Heart right ventricle (tissue), 16 donors: Measurements from ENCODE around the gene HMCN1. TPM values are rescaled to one million over a fixed set of nuclear protein-coding genes. Genes with fewer than 3 reads are reported as not detected.

Source experiments
- ATAC-seq, 8 donors: fragments of 200-7000 bp; cut with Tn5 transposase; one replicate each; pipeline ENCODE4 v1.9.1; 2020; ENCODE audit warnings: mild to moderate bottlenecking in 8 of 8, moderate library complexity in 8 of 8, moderate number of reproducible peaks in 1 of 8
- DNase-seq, 2 donors: peaks; one replicate each; pipeline ENCODE4 v3.0.0-alpha.2; 2020
- H3K27ac ChIP-seq, 10 donors: fragments of 200-600 bp; sonication (generic) in 2 of 10; one replicate each; pipeline versions ENCODE4 v1.5.0 to v1.8.0; 2020 to 2022; ENCODE audit warnings: mild to moderate bottlenecking in 3 of 10
- H3K27me3 ChIP-seq, 7 donors: fragments of 200-600 bp; one replicate each; pipeline ENCODE4 v1.8.0; 2021 to 2022; ENCODE audit warnings: mild to moderate bottlenecking in 2 of 7
- H3K36me3 ChIP-seq, 9 donors: fragments of 200-600 bp; sonication (generic) in 1 of 9; one replicate each; pipeline versions ENCODE4 v1.5.0 to v1.8.0; 2020 to 2022; ENCODE audit warnings: mild to moderate bottlenecking in 2 of 9
- H3K4me1 ChIP-seq, 9 donors: fragments of 200-600 bp; sonication (generic) in 1 of 9; one replicate each; pipeline versions ENCODE4 v1.5.0 to v1.8.0; 2020 to 2022; ENCODE audit warnings: mild to moderate bottlenecking in 4 of 9
- H3K4me3 ChIP-seq, 10 donors: fragments of 200-600 bp; sonication (generic) in 2 of 10; one replicate each; pipeline versions ENCODE4 v1.5.0 to v1.8.0; 2020 to 2022; ENCODE audit warnings: mild to moderate bottlenecking in 7 of 10, moderate library complexity in 2 of 10
- H3K9me3 ChIP-seq, 11 donors: fragments of 200-600 bp in 10 of 11; sonication (generic) in 2 of 11; one replicate each; pipeline versions ENCODE4 v1.5.0 to v1.8.0; 2013 to 2022; ENCODE audit warnings: mild to moderate bottlenecking in 2 of 11, control low read depth in 1 of 11, moderate library complexity in 1 of 11
- WGBS, 2 donors: extraction: QIAGEN DNeasy Blood & Tissue Kit; methylation state at CpG; one replicate each; pipeline ENCODE4 v1.1.7; 2013; ENCODE audit warnings: inconsistent platforms in 1 of 2; 5-methylcytosine and 5-hydroxymethylcytosine counted together
- intact Hi-C, 10 donors: fragments of 100-400 bp; cut with DNase I; formaldehyde crosslinking; loops; one replicate each; pipeline versions ENCODE4 v1.11.1 to v1.14.2; 2022
- polyA plus RNA-seq, 2 donors: library from polyadenylated mRNA; stranded (reverse); fragments of 200-250 nt; gene quantifications; one replicate each; pipeline ENCODE4 v1.2.3, GENCODE V29; 2013
- total RNA-seq, 10 donors: library from RNA; stranded (reverse); fragmentation: NEBNext Ultra II Directional in 3 of 10; extraction: Animal tissue kit (Norgen Biotek cat#: 25700) in 3 of 10; gene quantifications; one replicate each; pipeline versions ENCODE4 v1.2.1 to v1.2.4, GENCODE V29; 2021 to 2023
- TF ChIP-seq, protein P1 (sequence below), 9 donors: fragments of 200-600 bp; sonication (generic) in 2 of 9; IDR thresholded peaks; one replicate each; pipeline versions ENCODE4 v1.5.0 to v1.8.0; 2021 to 2022; ENCODE audit warnings: antibody characterized with exemption in 9 of 9, mild to moderate bottlenecking in 5 of 9, moderate library complexity in 1 of 9
- donor health status: Arrhythmogenic right ventricular cardiomyopathy.
- donor health status: ischemic (EF 13 %, LVEDD 7.1; RV severe dilation, severe dysfunction).
- donor health status: healthy with polysubstance abuse.
- donor health status: DM: no; HTN: yes; CAD: no.
- donor health status: DM: no; HTN: no; CAD: no.
- donor health status: ischemic (EF 25% LVEDD 6.9; RV normal size, moderate dysfunction).
- donor health status: ischemic (EF 25% LVEDD 5.7; RV mildly dilated, moderate dysfunction).
- donor health status: healthy.
- donor health status: DM: yes; HTN: yes; CAD: no.
- donor health status: Ischemic cardiomyopathy.
- donor health status: ischemic (EF 35%, LVEDD 5.7; RV mildly dilated, moderate dysfunction).
- donor health status: nonischemic (EF 11% LVEDD 7.7; RV severe dilation, severe dysfunction).
- donor health status: DM: yes; HTN: yes; CAD: no.
- donor health status: PGD.
- donor health status: ischemic (EF 29% LVEDD 5.4; RV normal size, mild dysfunction).
- donor health status: nonischemic (EF 23%, LVEDD 6.1; RV moderate dilation, normal function).

Gene HMCN1
- total and polyA plus RNA-seq, 12 donors = 3.4 to 12.4 (median 6.2) TPM

DNA sequence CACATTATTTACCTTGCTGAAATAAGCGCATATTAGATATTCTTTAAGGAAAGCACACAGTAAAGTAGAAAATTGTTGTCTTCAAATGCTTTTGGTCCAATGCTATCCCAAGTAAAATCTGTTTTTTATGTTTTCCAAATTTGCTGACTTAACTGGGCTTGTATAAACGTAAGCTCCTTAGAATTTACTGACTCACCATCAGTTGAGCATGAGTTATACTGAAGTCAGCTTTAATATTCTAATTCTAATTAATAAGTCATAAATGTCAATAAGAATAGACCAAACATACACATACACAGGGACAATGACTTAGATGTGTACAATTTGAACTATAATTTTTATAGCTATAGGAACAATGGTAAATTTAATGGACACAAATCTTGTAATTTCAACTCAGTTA is 321.7 kb downstream of the HMCN1 start:
- Histone ChIP-seq H3K4me3 (no peak overlapping the region), H3K27ac (no peak overlapping the region), H3K27me3 (no peaks in the 10 kb centered on the region), H3K4me1 (peaks cover 0 to 6% (median 0%) of the 10 kb centered on the region in 9 donors), H3K9me3 (no peaks in the 10 kb centered on the region), H3K36me3 (peaks cover 0 to 47% (median 0%) of the 10 kb centered on the region in 9 donors)
- TF ChIP-seq, protein P1, sequence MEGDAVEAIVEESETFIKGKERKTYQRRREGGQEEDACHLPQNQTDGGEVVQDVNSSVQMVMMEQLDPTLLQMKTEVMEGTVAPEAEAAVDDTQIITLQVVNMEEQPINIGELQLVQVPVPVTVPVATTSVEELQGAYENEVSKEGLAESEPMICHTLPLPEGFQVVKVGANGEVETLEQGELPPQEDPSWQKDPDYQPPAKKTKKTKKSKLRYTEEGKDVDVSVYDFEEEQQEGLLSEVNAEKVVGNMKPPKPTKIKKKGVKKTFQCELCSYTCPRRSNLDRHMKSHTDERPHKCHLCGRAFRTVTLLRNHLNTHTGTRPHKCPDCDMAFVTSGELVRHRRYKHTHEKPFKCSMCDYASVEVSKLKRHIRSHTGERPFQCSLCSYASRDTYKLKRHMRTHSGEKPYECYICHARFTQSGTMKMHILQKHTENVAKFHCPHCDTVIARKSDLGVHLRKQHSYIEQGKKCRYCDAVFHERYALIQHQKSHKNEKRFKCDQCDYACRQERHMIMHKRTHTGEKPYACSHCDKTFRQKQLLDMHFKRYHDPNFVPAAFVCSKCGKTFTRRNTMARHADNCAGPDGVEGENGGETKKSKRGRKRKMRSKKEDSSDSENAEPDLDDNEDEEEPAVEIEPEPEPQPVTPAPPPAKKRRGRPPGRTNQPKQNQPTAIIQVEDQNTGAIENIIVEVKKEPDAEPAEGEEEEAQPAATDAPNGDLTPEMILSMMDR (IDR thresholded peaks at IDR 0.05) = no peak
- 71 to 73% methylated on average over 2 of the region's 2 CpGs for WGBS, 2 donors
- ATAC-seq = no peak
- DNase-seq = no peak
- intact Hi-C loops = no loop called here

DNA sequence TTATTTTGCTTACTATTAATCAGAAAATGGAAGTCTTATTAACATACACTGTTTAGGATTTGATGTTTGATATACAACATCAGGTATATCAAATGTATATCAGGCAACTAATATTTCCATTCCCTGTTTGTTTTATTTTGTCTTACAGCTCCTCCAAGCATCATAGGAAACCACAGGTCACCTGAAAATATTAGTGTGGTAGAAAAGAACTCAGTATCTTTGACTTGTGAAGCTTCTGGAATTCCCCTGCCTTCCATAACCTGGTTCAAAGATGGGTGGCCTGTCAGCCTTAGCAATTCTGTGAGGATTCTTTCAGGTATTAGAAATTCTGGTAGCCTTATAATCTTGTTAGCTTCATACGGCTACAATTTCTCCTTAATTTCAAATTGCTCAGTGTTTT is 322.9 kb downstream of the HMCN1 start:
- Histone ChIP-seq H3K4me3 (no peak overlapping the region), H3K4me1 (peaks cover 0 to 6% (median 0%) of the 10 kb centered on the region in 9 donors), H3K9me3 (no peaks in the 10 kb centered on the region), H3K27ac (no peak overlapping the region), H3K27me3 (no peaks in the 10 kb centered on the region), H3K36me3 (peaks cover 0 to 39% (median 0%) of the 10 kb centered on the region in 9 donors)
- ATAC-seq (no peak), DNase-seq (no peak)
- intact Hi-C loops = no loop called here
- TF ChIP-seq, protein P1 (IDR thresholded peaks at IDR 0.05) = no peak
- WGBS, 2 donors = 90 to 97% methylated on average over 1 of the region's 1 CpG

DNA sequence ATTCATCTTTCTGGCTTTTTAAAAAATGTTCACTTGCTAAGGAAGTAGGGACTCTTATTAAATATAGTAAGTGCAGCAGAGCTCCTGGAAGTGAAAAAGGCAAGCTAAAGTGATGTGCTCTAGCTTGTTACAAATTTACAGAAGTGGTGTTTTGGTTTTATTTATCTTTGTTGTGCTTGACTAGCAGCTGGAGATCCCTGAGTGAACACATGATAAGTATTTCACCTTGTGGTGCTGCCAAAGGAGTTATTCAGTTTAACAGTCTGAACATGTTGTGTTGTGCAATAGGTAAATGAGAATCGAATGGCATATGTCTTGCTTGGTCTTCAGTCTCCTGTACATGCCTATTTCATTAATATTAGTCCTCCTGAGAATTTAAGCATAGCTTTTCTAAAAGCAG is 325.1 kb downstream of the HMCN1 start:
- WGBS, 2 donors = 75 to 81% methylated on average over 1 of the region's 1 CpG
- intact Hi-C loops = no loop called here
- peak in 3 of 8 donors; percentile 59 to 69 (median 63) for ATAC-seq
- Histone ChIP-seq H3K27me3 (no peaks in the 10 kb centered on the region), H3K36me3 (peaks cover 0 to 27% (median 0%) of the 10 kb centered on the region in 9 donors), H3K27ac (no peak overlapping the region), H3K4me3 (no peak overlapping the region), H3K4me1 (peaks cover 0 to 6% (median 0%) of the 10 kb centered on the region in 9 donors), H3K9me3 (no peaks in the 10 kb centered on the region)
- TF ChIP-seq, protein P1 (IDR thresholded peaks at IDR 0.05) = no peak
- DNase-seq = no peak

DNA sequence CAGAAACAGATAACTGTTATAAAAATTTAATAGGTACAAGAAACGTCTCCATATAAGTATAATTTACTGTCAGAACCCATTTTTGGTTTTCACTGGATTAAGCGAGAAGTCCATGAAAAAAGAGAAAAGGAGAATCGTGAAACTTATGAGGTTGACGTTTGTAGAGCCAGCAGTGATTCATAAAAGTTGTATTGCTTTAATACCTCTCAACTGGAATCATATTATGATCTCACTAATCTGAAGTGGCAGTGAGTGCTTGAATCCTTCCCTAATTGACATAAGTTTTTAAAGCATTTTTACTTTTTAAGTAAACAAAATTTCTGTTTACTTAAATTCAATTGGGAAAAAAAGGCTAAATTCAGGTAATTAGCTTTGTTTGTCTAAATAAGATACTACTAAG is 325.6 kb downstream of the HMCN1 start:
- 81 to 92% methylated on average over 4 of the region's 4 CpGs for WGBS, 2 donors
- intact Hi-C loops = no loop called here
- H3K4me1 ChIP-seq = peaks cover 0 to 6% (median 0%) of the 10 kb centered on the region in 9 donors
- TF ChIP-seq, protein P1 (IDR thresholded peaks at IDR 0.05) = no peak
- ATAC-seq = no peak
- no peak overlapping the region for H3K27ac ChIP-seq
- H3K9me3 ChIP-seq = no peaks in the 10 kb centered on the region
- peaks cover 0 to 23% (median 0%) of the 10 kb centered on the region in 9 donors for H3K36me3 ChIP-seq
- no peak for DNase-seq
- no peak overlapping the region for H3K4me3 ChIP-seq
- no peaks in the 10 kb centered on the region for H3K27me3 ChIP-seq
